ENCODE results near the gene COL27A1.

Gene COL27A1

GRCh38 chr9:114155995-114156656 is 789 bp downstream of the COL27A1 start:
- CTCF ChIA-PET: interaction anchor here (1.3 to 3.1 kb wide), 9 partner anchors 8 to 135 kb away, joined by 4 to 24 read pairs (median 5); no protein-coding TSS in a partner anchor
- no peak for DNase-seq (ENCODE audit: extremely low spot score)
- TF ChIP-seq, protein P1, sequence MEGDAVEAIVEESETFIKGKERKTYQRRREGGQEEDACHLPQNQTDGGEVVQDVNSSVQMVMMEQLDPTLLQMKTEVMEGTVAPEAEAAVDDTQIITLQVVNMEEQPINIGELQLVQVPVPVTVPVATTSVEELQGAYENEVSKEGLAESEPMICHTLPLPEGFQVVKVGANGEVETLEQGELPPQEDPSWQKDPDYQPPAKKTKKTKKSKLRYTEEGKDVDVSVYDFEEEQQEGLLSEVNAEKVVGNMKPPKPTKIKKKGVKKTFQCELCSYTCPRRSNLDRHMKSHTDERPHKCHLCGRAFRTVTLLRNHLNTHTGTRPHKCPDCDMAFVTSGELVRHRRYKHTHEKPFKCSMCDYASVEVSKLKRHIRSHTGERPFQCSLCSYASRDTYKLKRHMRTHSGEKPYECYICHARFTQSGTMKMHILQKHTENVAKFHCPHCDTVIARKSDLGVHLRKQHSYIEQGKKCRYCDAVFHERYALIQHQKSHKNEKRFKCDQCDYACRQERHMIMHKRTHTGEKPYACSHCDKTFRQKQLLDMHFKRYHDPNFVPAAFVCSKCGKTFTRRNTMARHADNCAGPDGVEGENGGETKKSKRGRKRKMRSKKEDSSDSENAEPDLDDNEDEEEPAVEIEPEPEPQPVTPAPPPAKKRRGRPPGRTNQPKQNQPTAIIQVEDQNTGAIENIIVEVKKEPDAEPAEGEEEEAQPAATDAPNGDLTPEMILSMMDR (IDR thresholded peaks at IDR 0.05; ENCODE audit: control extremely low read depth, extremely low read depth, low read depth, missing control alignments): no peak
- POLR2A ChIA-PET: no interaction called here

DNA sequence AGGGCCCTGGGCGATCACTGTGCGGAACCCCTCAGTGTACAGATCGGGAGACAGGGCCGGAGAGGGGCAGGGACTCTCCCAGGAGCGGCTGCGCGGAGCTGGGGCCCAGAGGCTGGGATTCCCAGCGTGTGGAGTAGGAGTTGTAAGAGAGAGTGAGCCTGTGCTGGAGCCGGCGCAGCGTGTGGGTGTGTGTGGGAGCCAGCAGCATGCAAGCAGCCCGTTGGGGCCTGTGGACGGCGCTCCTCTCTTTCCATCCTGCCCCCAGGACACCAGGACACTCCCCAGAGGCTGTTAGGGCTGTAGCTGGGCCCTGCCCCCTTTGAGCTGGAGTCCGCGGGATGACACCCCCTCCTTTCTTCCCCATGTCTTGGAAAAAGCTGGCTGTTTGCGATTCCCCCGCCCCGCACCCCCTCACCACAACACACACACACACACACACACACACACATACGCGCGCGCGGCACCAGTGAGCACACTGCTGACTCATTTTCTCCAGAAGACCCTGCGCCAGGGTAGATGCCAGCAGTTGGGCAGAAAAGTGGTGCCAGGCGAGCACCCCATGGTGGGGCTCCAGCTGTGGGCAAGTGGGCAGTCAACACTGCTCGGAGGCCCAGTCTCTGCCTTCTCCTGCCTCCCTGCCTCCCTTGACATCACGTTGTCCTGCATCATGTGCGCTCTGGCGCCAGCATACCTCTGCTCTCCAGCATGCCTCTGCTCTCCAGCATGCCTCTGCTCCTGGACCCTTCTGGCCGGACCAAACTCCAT is 1.5 kb downstream of the COL27A1 start:
- POLR2A ChIA-PET: no interaction called here
- TF ChIP-seq, protein P1 (IDR thresholded peaks at IDR 0.05; ENCODE audit: control extremely low read depth, extremely low read depth, low read depth, missing control alignments): no peak
- CTCF ChIA-PET: interaction anchor here (3.1 kb wide), 1 partner anchor 134 kb away, joined by 20 read pairs; no protein-coding TSS in a partner anchor
- no peak for DNase-seq (ENCODE audit: extremely low spot score)

- CTCF ChIA-PET: interaction anchor here (1.5 to 3.1 kb wide), 3 partner anchors 49 to 147 kb away, joined by 3 to 20 read pairs (median 3); no protein-coding TSS in a partner anchor
- TF ChIP-seq, protein P1 (IDR thresholded peaks at IDR 0.05; ENCODE audit: control extremely low read depth, extremely low read depth, low read depth, missing control alignments): no peak
- DNase-seq (ENCODE audit: extremely low spot score): no peak
- POLR2A ChIA-PET: no interaction called here
These were observed 2.3 kb downstream of the COL27A1 start for GRCh38 chr9:114157516-114158176.

- ChIA-PET CTCF (interaction anchor here (1.5 to 3.1 kb wide), 3 partner anchors 50 to 147 kb away, joined by 3 to 20 read pairs (median 3); no protein-coding TSS in a partner anchor), POLR2A (no interaction called here)
- DNase-seq (ENCODE audit: extremely low spot score): no peak
- TF ChIP-seq, protein P1 (IDR thresholded peaks at IDR 0.05; ENCODE audit: control extremely low read depth, extremely low read depth, low read depth, missing control alignments): no peak
These were observed 3.3 kb downstream of the COL27A1 start for GRCh38 chr9:114158482-114159130.

DNA sequence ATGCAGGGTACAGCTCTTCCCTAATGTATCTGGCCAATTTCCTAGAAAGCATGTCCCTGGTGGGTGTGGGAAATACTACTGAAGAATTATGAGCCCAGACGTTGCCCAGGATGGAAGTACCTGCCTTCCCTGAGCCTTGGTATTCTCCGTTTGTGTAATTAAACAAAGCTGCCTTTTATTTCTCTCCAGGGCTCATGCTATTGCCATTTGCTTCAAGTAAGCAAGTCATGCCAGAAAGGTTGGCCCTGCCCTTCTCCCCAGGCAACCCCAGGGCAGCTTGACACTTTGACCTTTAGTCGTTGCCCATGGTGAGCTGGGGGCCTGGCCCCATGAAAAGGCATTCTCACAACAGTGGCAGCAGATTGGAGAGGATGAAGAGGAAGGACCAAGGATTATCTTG is 4.4 kb downstream of the COL27A1 start:
- ChIA-PET CTCF (interaction anchor here (1.6 kb wide), 1 partner anchor 131 kb away, joined by 6 read pairs; no protein-coding TSS in a partner anchor), POLR2A (no interaction called here)
- TF ChIP-seq, protein P1 (IDR thresholded peaks at IDR 0.05; ENCODE audit: control extremely low read depth, extremely low read depth, low read depth, missing control alignments): no peak
- no peak for DNase-seq (ENCODE audit: extremely low spot score)

GRCh38 chr9:114161513-114161912 is 6.2 kb downstream of the COL27A1 start:
- CTCF ChIA-PET: interaction anchor here (1.0 to 1.8 kb wide), 2 partner anchors 10 to 15 kb away, joined by 3 to 4 read pairs; no protein-coding TSS in a partner anchor
- TF ChIP-seq, protein P1 (IDR thresholded peaks at IDR 0.05; ENCODE audit: control extremely low read depth, extremely low read depth, low read depth, missing control alignments): no peak
- no peak for DNase-seq (ENCODE audit: extremely low spot score)
- POLR2A ChIA-PET: no interaction called here
